IMR-90 (cell line): ENCODE data around the gene INPP4A.

Experiments
- BHLHE40 ChIP-seq: fragments of 150-350 bp; IDR thresholded peaks from 2 replicates; pipeline ENCODE4 v1.6.1; 2016; ENCODE audit warnings: mild to moderate bottlenecking, low read depth, low read length
- ELK1 ChIP-seq: fragments of 150-350 bp; IDR thresholded peaks from 2 replicates; pipeline ENCODE4 v1.6.1; 2016; ENCODE audit warnings: low read depth, mild to moderate bottlenecking, low read length, moderate library complexity, borderline replicate concordance
- MAZ ChIP-seq: IDR thresholded peaks from 2 replicates; pipeline ENCODE4 v1.6.1; 2012; ENCODE audit warnings: low read depth, mild to moderate bottlenecking, low read length, improper control_type of control experiment, moderate library complexity, borderline replicate concordance
- MXI1 ChIP-seq: IDR thresholded peaks from 2 replicates; pipeline ENCODE4 v1.6.1; 2012; ENCODE audit warnings: low read depth, mild to moderate bottlenecking, low read length, moderate library complexity, borderline replicate concordance
- RAD21 ChIP-seq: IDR thresholded peaks from 2 replicates; pipeline ENCODE4 v1.6.1; 2012; ENCODE audit warnings: low read length, improper control_type of control experiment
- RFX5 ChIP-seq: IDR thresholded peaks from 2 replicates; pipeline ENCODE4 v1.8.0; 2012; ENCODE audit warnings: low read depth, mild to moderate bottlenecking, low read length, moderate library complexity
- SMC3 ChIP-seq: fragments of 150-350 bp; IDR thresholded peaks from 2 replicates; pipeline ENCODE4 v1.6.1; 2016; ENCODE audit warnings: low read depth, mild to moderate bottlenecking, antibody characterized with exemption, low read length, moderate library complexity
- USF2 ChIP-seq: fragments of 150-350 bp; IDR thresholded peaks from 2 replicates; pipeline ENCODE4 v1.6.1; 2017; ENCODE audit warnings: mild to moderate bottlenecking, antibody characterized with exemption, low read length, low read depth
- TF ChIP-seq, protein P1 (sequence below): conservative IDR thresholded peaks from 2 replicates; pipeline ENCODE4 v1.5.1; 2012; ENCODE audit warnings: mild to moderate bottlenecking, low read depth, low read length, improper control_type of control experiment

DNA sequence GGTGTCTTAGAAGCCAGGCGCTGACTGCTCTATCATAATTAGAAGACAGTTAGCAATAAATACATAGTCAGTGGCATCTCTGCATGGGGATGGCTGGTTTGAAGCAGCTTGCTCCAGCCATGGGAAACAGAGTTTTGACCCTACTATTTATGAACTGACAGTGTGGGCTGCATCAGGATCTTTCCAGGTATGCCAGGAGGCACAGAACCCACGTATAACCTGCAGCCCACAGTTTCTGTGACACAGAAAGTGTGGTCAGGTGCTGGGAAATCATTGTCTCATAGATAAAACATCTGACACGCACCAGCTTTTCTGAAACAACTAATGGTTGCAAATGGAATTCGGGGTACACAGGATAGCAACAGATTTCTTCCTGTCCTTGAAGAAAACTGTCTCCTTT, 34.7 kb downstream of the INPP4A start:
- TF ChIP-seq, protein P1, sequence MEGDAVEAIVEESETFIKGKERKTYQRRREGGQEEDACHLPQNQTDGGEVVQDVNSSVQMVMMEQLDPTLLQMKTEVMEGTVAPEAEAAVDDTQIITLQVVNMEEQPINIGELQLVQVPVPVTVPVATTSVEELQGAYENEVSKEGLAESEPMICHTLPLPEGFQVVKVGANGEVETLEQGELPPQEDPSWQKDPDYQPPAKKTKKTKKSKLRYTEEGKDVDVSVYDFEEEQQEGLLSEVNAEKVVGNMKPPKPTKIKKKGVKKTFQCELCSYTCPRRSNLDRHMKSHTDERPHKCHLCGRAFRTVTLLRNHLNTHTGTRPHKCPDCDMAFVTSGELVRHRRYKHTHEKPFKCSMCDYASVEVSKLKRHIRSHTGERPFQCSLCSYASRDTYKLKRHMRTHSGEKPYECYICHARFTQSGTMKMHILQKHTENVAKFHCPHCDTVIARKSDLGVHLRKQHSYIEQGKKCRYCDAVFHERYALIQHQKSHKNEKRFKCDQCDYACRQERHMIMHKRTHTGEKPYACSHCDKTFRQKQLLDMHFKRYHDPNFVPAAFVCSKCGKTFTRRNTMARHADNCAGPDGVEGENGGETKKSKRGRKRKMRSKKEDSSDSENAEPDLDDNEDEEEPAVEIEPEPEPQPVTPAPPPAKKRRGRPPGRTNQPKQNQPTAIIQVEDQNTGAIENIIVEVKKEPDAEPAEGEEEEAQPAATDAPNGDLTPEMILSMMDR = no peak
- no peak for TF ChIP-seq MXI1
- no peak for TF ChIP-seq USF2
- TF ChIP-seq MAZ = no peak
- no peak for TF ChIP-seq SMC3
- TF ChIP-seq RAD21 = no peak
- no peak for TF ChIP-seq ELK1
- no peak for TF ChIP-seq BHLHE40
- no peak for TF ChIP-seq RFX5
